Spleen (tissue), 11 donors: ENCODE measurements around the gene DPYD. TPM values are rescaled to one million over a fixed set of nuclear protein-coding genes. Genes with fewer than 3 reads are reported as not detected.

ENCODE experiments used
- DNase-seq: peaks from one replicate; pipeline ENCODE4 v3.0.0-alpha.2; 2020
- H3K27ac ChIP-seq, 8 donors: fragments of 200-600 bp; sonication (generic) in 7 of 8; 1 replicate in 4 of 8; 2 replicates in 4 of 8; pipeline versions ENCODE4 v1.5.0 to v1.8.0; 2016 to 2021; ENCODE audit warnings: inconsistent platforms in 4 of 8, mild to moderate bottlenecking in 4 of 8, moderate library complexity in 1 of 8
- H3K27me3 ChIP-seq, 7 donors: fragments of 200-600 bp; sonication (generic) in 6 of 7; replicated peaks in 1 of 7; 1 replicate in 4 of 7; 2 replicates in 3 of 7; pipeline versions ENCODE4 v1.5.0 to v1.8.0; 2016 to 2021; ENCODE audit warnings: inconsistent platforms in 3 of 7, mild to moderate bottlenecking in 1 of 7
- H3K36me3 ChIP-seq, 6 donors: fragments of 200-600 bp; sonication (generic) in 5 of 6; 1 replicate in 4 of 6; 2 replicates in 2 of 6; pipeline versions ENCODE4 v1.5.0 to v1.8.0; 2016 to 2021; ENCODE audit warnings: inconsistent platforms in 2 of 6
- H3K4me1 ChIP-seq, 6 donors: fragments of 200-600 bp; sonication (generic) in 5 of 6; 1 replicate in 3 of 6; 2 replicates in 3 of 6; pipeline versions ENCODE4 v1.5.0 to v1.8.0; 2016 to 2021; ENCODE audit warnings: inconsistent platforms in 3 of 6
- H3K4me3 ChIP-seq, 8 donors: fragments of 200-600 bp; sonication (generic) in 7 of 8; 1 replicate in 4 of 8; 2 replicates in 4 of 8; pipeline versions ENCODE4 v1.5.0 to v1.8.0; 2016 to 2021; ENCODE audit warnings: inconsistent platforms in 4 of 8, mild to moderate bottlenecking in 4 of 8, moderate library complexity in 2 of 8
- H3K9me3 ChIP-seq, 8 donors: fragments of 200-600 bp; sonication (generic) in 7 of 8; 1 replicate in 4 of 8; 2 replicates in 4 of 8; pipeline versions ENCODE4 v1.5.0 to v1.8.0; 2016 to 2021; ENCODE audit warnings: inconsistent platforms in 4 of 8
- POLR2A ChIP-seq, 3 donors: fragments of 450-650 bp; IDR thresholded peaks; one replicate each; pipeline ENCODE4 v1.5.1; 2017; ENCODE audit warnings: antibody characterized with exemption in 3 of 3, mild to moderate bottlenecking in 1 of 3
- POLR2AphosphoS5 ChIP-seq, 3 donors: sonication (generic); formaldehyde crosslinking; IDR thresholded peaks; one replicate each; pipeline ENCODE4 v1.5.1; 2017; ENCODE audit warnings: antibody characterized with exemption in 3 of 3
- WGBS, 5 donors: extraction: QIAGEN DNeasy Blood & Tissue Kit in 3 of 5; methylation state at CpG; one replicate each; pipeline versions ENCODE4 v1.1.5 to v1.1.7; 2013 to 2018; 5-methylcytosine and 5-hydroxymethylcytosine counted together
- intact Hi-C: fragments of 100-400 bp; cut with DNase I; formaldehyde crosslinking; loops from one replicate; pipeline ENCODE4 v1.15.0; 2023; ENCODE audit warnings: low total_unique reads
- polyA plus RNA-seq, 3 donors: library from polyadenylated mRNA; stranded (reverse); fragments of 200-250 nt; gene quantifications; one replicate each; pipeline ENCODE4 v1.2.1, GENCODE V29; 2013
- total RNA-seq, 7 donors: library from RNA; depleted of rRNA in 3 of 7; stranded (reverse); fragments of >200 nt in 3 of 7; fragmentation: NEBNext Ultra II Directional in 4 of 7; extraction: Animal tissue kit (Norgen Biotek cat#: 25700) in 4 of 7; gene quantifications; one replicate each; pipeline versions ENCODE4 v1.1.0 to v1.2.1, GENCODE V29; 2016 to 2021
- TF ChIP-seq, protein P1 (sequence below), 11 experiments: fragments of 200-600 bp in 7 of 11; fragments of 450-650 bp in 4 of 11; sonication (generic) in 4 of 11; IDR thresholded peaks in 8 of 11; conservative IDR thresholded peaks in 3 of 11; 1 replicate in 7 of 11; 2 replicates in 4 of 11; pipeline versions ENCODE4 v1.4.0 to v1.8.0; 2016 to 2021; ENCODE audit warnings: antibody characterized with exemption in 11 of 11, inconsistent platforms in 4 of 11, mild to moderate bottlenecking in 1 of 11
- donor health status: healthy with polysubstance abuse.
- donor health status: DM: no; HTN: no; CAD: no; lungs with moderate emphysema.
- donor health status: DM: no; HTN: no; CAD: no.
- donor health status: Bipolar disorder and iron deficiency.
- donor health status: healthy.
- donor health status: DM: no; HTN: no; CAD: no.
- donor health status: DM: yes; HTN: yes; CAD: no.

Gene DPYD
- total and polyA plus RNA-seq, 10 donors = 7.3 to 114 (median 92.3) TPM

DNA sequence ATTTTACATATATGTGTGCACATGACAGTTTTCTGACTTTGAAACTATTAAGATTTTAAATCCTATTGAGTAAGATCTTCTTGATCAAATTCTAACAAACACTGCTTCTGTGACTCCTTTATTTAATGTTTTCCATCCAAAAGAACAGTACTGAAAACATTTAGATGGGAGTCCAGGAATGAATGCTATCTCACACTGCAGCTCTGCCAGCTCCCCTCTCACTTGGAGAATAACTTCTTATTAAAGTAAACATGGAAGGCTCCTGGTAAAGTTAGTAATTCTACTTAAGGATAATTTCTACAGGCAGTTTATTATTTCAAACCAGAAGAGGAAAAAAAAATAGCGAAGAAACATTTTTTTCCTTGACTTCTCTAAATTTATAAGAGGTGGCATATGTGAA, 349.1 kb downstream of the DPYD start:
- intact Hi-C loops = no loop called here
- Histone ChIP-seq H3K9me3 (no peaks in the 10 kb centered on the region), H3K27me3 (no peaks in the 10 kb centered on the region), H3K27ac (no peak overlapping the region), H3K4me3 (no peak overlapping the region), H3K36me3 (peaks cover 0 to 75% (median 3%) of the 10 kb centered on the region in 6 donors), H3K4me1 (no peaks in the 10 kb centered on the region)
- no peak for DNase-seq
- TF ChIP-seq POLR2A (IDR thresholded peaks at IDR 0.05) (no peak), POLR2AphosphoS5 (IDR thresholded peaks at IDR 0.05) (no peak)
- TF ChIP-seq, protein P1, sequence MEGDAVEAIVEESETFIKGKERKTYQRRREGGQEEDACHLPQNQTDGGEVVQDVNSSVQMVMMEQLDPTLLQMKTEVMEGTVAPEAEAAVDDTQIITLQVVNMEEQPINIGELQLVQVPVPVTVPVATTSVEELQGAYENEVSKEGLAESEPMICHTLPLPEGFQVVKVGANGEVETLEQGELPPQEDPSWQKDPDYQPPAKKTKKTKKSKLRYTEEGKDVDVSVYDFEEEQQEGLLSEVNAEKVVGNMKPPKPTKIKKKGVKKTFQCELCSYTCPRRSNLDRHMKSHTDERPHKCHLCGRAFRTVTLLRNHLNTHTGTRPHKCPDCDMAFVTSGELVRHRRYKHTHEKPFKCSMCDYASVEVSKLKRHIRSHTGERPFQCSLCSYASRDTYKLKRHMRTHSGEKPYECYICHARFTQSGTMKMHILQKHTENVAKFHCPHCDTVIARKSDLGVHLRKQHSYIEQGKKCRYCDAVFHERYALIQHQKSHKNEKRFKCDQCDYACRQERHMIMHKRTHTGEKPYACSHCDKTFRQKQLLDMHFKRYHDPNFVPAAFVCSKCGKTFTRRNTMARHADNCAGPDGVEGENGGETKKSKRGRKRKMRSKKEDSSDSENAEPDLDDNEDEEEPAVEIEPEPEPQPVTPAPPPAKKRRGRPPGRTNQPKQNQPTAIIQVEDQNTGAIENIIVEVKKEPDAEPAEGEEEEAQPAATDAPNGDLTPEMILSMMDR (IDR thresholded peaks at IDR 0.05 in 8 of 11, conservative IDR thresholded peaks at IDR 0.05 in 3 of 11) = no peak
- 92 to 98% (median 97%) methylated on average over 1 of the region's 1 CpG for WGBS, 5 donors

DNA sequence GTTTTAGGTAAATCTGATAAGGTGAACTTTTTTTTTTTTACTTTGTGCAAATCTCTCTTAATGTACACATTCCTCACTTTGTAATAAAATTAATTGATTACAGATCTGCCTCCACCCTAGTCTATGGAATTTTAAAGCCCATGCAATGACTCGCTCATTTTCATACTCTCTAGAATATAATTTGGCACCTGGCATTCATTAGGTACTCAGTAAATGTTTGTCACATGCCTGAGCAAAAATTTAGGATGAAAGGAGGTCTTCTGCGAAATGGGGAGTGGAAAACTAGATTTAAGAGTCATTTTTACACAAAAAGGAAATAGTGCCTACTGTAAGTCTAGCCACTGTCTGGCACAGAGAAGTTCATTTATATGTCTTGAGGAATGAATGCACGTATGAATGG, 350.1 kb downstream of the DPYD start:
- no peaks in the 10 kb centered on the region for H3K27me3 ChIP-seq
- no peaks in the 10 kb centered on the region for H3K4me1 ChIP-seq
- DNase-seq = no peak
- H3K9me3 ChIP-seq = no peaks in the 10 kb centered on the region
- intact Hi-C loops = no loop called here
- no peak overlapping the region for H3K4me3 ChIP-seq
- 83 to 99% (median 96%) methylated on average over 3 of the region's 3 CpGs for WGBS, 5 donors
- TF ChIP-seq, protein P1 (IDR thresholded peaks at IDR 0.05 in 8 of 11, conservative IDR thresholded peaks at IDR 0.05 in 3 of 11) = no peak
- TF ChIP-seq POLR2A (IDR thresholded peaks at IDR 0.05) = no peak
- TF ChIP-seq POLR2AphosphoS5 (IDR thresholded peaks at IDR 0.05) = no peak
- H3K36me3 ChIP-seq = peaks cover 0 to 79% (median 3%) of the 10 kb centered on the region in 6 donors
- no peak overlapping the region for H3K27ac ChIP-seq

DNA sequence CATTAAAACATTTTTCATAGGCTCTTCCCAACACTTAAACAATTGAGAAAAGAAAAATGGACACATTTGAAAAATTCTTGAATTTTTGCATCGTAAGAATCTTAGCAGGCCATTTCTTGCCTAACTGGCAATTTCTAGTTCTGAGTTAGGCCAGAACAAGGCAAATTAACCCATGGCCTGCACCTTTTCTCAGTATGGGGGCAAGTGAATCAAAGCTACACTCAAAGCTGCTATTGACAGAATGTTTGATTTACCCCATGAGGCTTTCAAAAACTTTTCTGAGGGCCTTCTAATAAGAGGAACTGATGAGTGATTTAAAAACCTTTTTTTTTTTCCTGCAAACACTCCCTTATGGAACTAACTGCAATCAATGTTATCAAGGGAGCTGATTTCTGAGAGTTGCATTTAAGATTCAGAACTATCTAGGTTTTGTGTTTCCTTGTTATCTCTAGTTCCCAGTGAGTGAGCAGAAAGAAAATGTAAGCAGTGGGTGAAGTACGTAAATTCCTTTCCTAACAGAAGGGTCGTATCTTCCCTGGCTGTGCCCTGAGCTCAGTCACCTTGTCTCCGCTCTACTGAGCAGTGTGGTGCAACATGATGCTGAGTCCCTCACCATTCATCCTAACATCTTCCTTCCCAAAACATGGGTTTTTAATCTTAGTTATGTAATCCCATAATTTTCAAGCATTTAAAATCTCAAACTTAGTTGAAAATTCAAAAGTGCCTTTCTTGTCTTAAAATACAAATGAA, 353.7 kb downstream of the DPYD start:
- no peak overlapping the region for H3K27ac ChIP-seq
- no peak for DNase-seq
- WGBS, 5 donors = 94 to 98% (median 96%) methylated on average over 4 of the region's 4 CpGs
- H3K4me3 ChIP-seq = no peak overlapping the region
- TF ChIP-seq POLR2AphosphoS5 (IDR thresholded peaks at IDR 0.05) (no peak), POLR2A (IDR thresholded peaks at IDR 0.05) (no peak)
- TF ChIP-seq, protein P1 (IDR thresholded peaks at IDR 0.05 in 8 of 11, conservative IDR thresholded peaks at IDR 0.05 in 3 of 11) = no peak
- peaks cover 0 to 57% (median 0%) of the 10 kb centered on the region in 6 donors for H3K36me3 ChIP-seq
- no peaks in the 10 kb centered on the region for H3K4me1 ChIP-seq
- H3K9me3 ChIP-seq = no peaks in the 10 kb centered on the region
- H3K27me3 ChIP-seq = no peaks in the 10 kb centered on the region
- intact Hi-C loops = no loop called here

DNA sequence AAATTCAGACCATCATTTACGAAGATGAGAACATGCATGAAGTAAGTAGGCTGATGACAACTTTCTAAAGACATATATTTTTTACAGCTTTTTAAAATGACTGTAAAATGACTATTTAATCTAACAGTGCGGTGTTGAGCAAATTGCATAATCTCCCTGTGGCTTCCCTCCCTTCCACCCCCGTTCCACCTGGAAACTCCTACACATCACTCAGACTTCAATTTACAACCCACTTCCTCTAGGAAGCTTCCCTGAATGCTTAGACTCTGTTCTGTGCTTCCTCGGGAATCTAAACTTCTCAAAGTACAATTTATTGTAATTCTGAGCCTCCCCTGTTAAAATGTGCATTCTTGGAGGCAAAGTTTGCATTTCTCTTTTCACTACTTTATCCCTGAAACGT, 354.9 kb downstream of the DPYD start:
- Histone ChIP-seq H3K27ac (no peak overlapping the region), H3K4me1 (no peaks in the 10 kb centered on the region), H3K9me3 (no peaks in the 10 kb centered on the region), H3K36me3 (peaks cover 0 to 44% (median 0%) of the 10 kb centered on the region in 6 donors), H3K27me3 (no peaks in the 10 kb centered on the region), H3K4me3 (no peak overlapping the region)
- WGBS, 5 donors = 71 to 88% (median 82%) methylated on average over 5 of the region's 5 CpGs
- TF ChIP-seq, protein P1 (IDR thresholded peaks at IDR 0.05 in 8 of 11, conservative IDR thresholded peaks at IDR 0.05 in 3 of 11) = no peak
- TF ChIP-seq POLR2AphosphoS5 (IDR thresholded peaks at IDR 0.05) (no peak), POLR2A (IDR thresholded peaks at IDR 0.05) (no peak)
- no peak for DNase-seq
- intact Hi-C loops = no loop called here
